Keratinocyte (primary cell): ENCODE data around the gene ANKRD6. TPM values are rescaled to one million over a fixed set of nuclear protein-coding genes. Genes with fewer than 3 reads are reported as not detected.
"Not testable (repeated sequence)": the region's sequence is repeated elsewhere in the genome, so short reads cannot be mapped to it uniquely, and the experiment has no call there.

Experiments used
- DNase-seq: peaks from one replicate; pipeline ENCODE4 v3.0.0-alpha.2; 2011; ENCODE audit warnings: low read depth, missing footprints, low spot score
- FAIRE-seq: peaks from 2 replicates; lab custom pipeline; 2011; peaks lifted over from hg19 to GRCh38; lab: Jason Lieb, UNC
- H2AFZ ChIP-seq: 2 replicates; pipeline ENCODE4 v1.6.0; 2012; ENCODE audit warnings: low read length, control low read depth, inconsistent platforms; ENCODE audit not compliant: control insufficient read depth
- H3K27ac ChIP-seq: 2 replicates; pipeline ENCODE4 v1.5.1; 2011; ENCODE audit warnings: low read length; ENCODE audit not compliant: control insufficient read depth, insufficient read depth
- H3K27me3 ChIP-seq: 3 replicates; pipeline ENCODE4 v1.6.0; 2011; ENCODE audit warnings: low read length; ENCODE audit not compliant: control insufficient read depth, insufficient read depth; ENCODE audit errors: extremely low read depth
- H3K36me3 ChIP-seq, 2 experiments: 2 replicates in 1 of 2; 3 replicates in 1 of 2; pipeline ENCODE4 v1.5.1; 2011; ENCODE audit warnings: low read length in 2 of 2, mild to moderate bottlenecking in 1 of 2; ENCODE audit not compliant: control insufficient read depth in 2 of 2, insufficient read depth in 2 of 2; ENCODE audit errors: extremely low read depth in 1 of 2
- H3K4me1 ChIP-seq: 3 replicates; pipeline ENCODE4 v1.5.1; 2011; ENCODE audit warnings: low read length; ENCODE audit not compliant: control insufficient read depth, insufficient read depth; ENCODE audit errors: extremely low read depth
- H3K4me2 ChIP-seq: 3 replicates; pipeline ENCODE4 v1.6.0; 2011; ENCODE audit warnings: low read depth, low read length; ENCODE audit not compliant: control insufficient read depth, insufficient read depth; ENCODE audit errors: extremely low read depth
- H3K4me3 ChIP-seq, 3 experiments: fragments of 200-600 bp in 1 of 3; sonication (generic) in 1 of 3; 2 replicates in 2 of 3; 3 replicates in 1 of 3; pipeline ENCODE4 v1.5.1; 2011 to 2016; ENCODE audit warnings: low read length in 3 of 3, mild to moderate bottlenecking in 3 of 3, control low read depth in 2 of 3, inconsistent platforms in 1 of 3, low read depth in 1 of 3, mixed read lengths in 1 of 3, mixed run types in 1 of 3, moderate library complexity in 1 of 3; ENCODE audit not compliant: control insufficient read depth in 2 of 3, insufficient read depth in 2 of 3; ENCODE audit errors: extremely low read depth in 1 of 3
- H3K79me2 ChIP-seq: 2 replicates; pipeline ENCODE4 v1.6.0; 2012; ENCODE audit warnings: low read length; ENCODE audit not compliant: control insufficient read depth, insufficient read depth
- H3K9ac ChIP-seq: 3 replicates; pipeline ENCODE4 v1.6.0; 2011; ENCODE audit warnings: low read length; ENCODE audit not compliant: control insufficient read depth, insufficient read depth; ENCODE audit errors: extremely low read depth
- H3K9me1 ChIP-seq: 3 replicates; pipeline ENCODE4 v1.6.0; 2011; ENCODE audit warnings: low read length; ENCODE audit not compliant: control insufficient read depth, insufficient read depth; ENCODE audit errors: extremely low read depth
- H3K9me3 ChIP-seq: 2 replicates; pipeline ENCODE4 v1.5.1; 2012; ENCODE audit warnings: low read depth, low read length; ENCODE audit not compliant: control insufficient read depth
- H4K20me1 ChIP-seq: 3 replicates; pipeline ENCODE4 v1.6.0; 2011; ENCODE audit warnings: low read length; ENCODE audit not compliant: control insufficient read depth, insufficient read depth; ENCODE audit errors: extremely low read depth
- EZH2 ChIP-seq: IDR thresholded peaks from one replicate; pipeline ENCODE4 v1.6.1; 2012; ENCODE audit warnings: inconsistent platforms, mild to moderate bottlenecking, low read length, moderate library complexity
- dilution Hi-C: fragments of 300-500 bp; cut with MboI; formaldehyde crosslinking; loops from one replicate; pipeline ENCODE4 v1.7.0; 2020; ENCODE audit warnings: low sequenced_read_pairs; ENCODE audit not compliant: extremely low pct_ligation_motif_present
- polyA plus RNA-seq, 5 experiments: library from polyadenylated mRNA; depleted of rRNA in 3 of 5; stranded (reverse) in 3 of 5; stranded (forward) in 1 of 5; unstranded in 1 of 5; fragments of >200 nt; gene quantifications; 1 replicate in 1 of 5; 2 replicates in 3 of 5; 3 replicates in 1 of 5; pipeline versions ENCODE4 v1.2.1 to v1.2.3, GENCODE V29; 2011 to 2012; ENCODE audit warnings: missing spikeins in 2 of 5, low read depth in 1 of 5, low replicate concordance in 1 of 5
- TF ChIP-seq, protein P1 (sequence below), 3 experiments: IDR thresholded peaks in 1 of 3; conservative IDR thresholded peaks in 1 of 3; optimal IDR thresholded peaks in 1 of 3; 2 replicates in 2 of 3; 3 replicates in 1 of 3; pipeline versions ENCODE3 to v1.5.1; 2011; ENCODE audit warnings: low read length in 3 of 3, mild to moderate bottlenecking in 3 of 3, moderate library complexity in 2 of 3, control low read depth in 1 of 3, inconsistent platforms in 1 of 3; ENCODE audit not compliant: insufficient read depth in 2 of 3; ENCODE audit errors: extremely low read depth in 1 of 3

ANKRD6 gene
- polyA plus RNA-seq, 1 donor (not counting 4 experiments of a cell fraction or from before 2014, with no cell fraction given), result 5.7 TPM

DNA sequence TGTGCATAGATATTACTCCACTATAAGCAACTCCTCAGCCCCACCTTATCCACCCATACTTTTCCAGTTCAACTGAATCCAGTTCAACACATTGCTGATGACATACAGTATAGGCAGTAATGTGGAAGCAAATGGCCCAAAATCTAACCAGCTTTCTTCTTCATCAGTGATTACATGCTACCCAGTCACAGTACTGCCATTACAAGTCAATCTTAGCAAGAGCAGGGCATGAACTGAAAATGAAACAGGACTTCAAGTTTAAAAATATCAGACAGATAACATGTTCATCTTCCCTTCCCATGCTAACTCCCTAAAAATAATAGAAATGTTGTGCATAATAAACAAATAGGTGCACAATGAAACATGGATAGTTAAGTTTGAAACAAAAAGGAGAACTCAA is 40.1 kb upstream of the ANKRD6 start:
- no peak overlapping the region for H3K9ac ChIP-seq
- TF ChIP-seq EZH2, result no peak
- TF ChIP-seq, protein P1, sequence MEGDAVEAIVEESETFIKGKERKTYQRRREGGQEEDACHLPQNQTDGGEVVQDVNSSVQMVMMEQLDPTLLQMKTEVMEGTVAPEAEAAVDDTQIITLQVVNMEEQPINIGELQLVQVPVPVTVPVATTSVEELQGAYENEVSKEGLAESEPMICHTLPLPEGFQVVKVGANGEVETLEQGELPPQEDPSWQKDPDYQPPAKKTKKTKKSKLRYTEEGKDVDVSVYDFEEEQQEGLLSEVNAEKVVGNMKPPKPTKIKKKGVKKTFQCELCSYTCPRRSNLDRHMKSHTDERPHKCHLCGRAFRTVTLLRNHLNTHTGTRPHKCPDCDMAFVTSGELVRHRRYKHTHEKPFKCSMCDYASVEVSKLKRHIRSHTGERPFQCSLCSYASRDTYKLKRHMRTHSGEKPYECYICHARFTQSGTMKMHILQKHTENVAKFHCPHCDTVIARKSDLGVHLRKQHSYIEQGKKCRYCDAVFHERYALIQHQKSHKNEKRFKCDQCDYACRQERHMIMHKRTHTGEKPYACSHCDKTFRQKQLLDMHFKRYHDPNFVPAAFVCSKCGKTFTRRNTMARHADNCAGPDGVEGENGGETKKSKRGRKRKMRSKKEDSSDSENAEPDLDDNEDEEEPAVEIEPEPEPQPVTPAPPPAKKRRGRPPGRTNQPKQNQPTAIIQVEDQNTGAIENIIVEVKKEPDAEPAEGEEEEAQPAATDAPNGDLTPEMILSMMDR (optimal IDR thresholded peaks at IDR 0.05 in 1 of 3, IDR thresholded peaks at IDR 0.05 in 1 of 3, conservative IDR thresholded peaks at IDR 0.05 in 1 of 3; ENCODE audit: extremely low read depth in 1 of 3, insufficient read depth in 2 of 3, low read length in 3 of 3), result no peak
- peaks cover 9% of the 10 kb centered on the region for H3K27me3 ChIP-seq
- no peak overlapping the region for H3K4me3 ChIP-seq
- no peaks in the 10 kb centered on the region for H3K9me3 ChIP-seq
- H4K20me1 ChIP-seq, result no peaks in the 10 kb centered on the region
- H3K9me1 ChIP-seq, result no peaks in the 10 kb centered on the region
- DNase-seq (no peak), FAIRE-seq (no peak)
- H3K27ac ChIP-seq, result no peak overlapping the region
- no peaks in the 10 kb centered on the region for H3K36me3 ChIP-seq
- dilution Hi-C loops, result no loop called here
- H3K79me2 ChIP-seq, result no peaks in the 10 kb centered on the region
- H3K4me2 ChIP-seq, result no peak overlapping the region
- H3K4me1 ChIP-seq, result no peaks in the 10 kb centered on the region
- no peak overlapping the region for H2AFZ ChIP-seq

DNA sequence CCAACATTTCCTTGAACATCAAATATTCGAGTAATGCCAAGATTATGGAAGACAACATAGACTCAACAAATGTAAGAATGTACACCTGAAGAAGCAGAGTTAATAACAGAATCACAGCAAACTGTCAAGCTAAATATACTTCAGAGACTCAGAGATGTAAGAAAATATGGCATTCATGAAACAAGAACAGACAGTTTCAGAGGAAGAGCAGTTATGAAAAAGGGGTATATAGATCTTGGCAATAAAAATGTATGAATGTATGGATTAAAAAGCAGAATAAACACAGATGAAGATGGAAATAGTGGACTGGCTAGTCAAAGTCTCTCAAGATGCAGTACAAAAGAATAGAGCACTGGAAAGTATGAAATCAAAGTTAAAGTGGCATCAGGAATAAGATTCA is 39.3 kb upstream of the ANKRD6 start:
- DNase-seq, result no peak
- dilution Hi-C loops, result no loop called here
- FAIRE-seq, result no peak
- H3K9ac ChIP-seq, result no peak overlapping the region
- peaks cover 9% of the 10 kb centered on the region for H3K27me3 ChIP-seq
- H3K36me3 ChIP-seq, result no peaks in the 10 kb centered on the region
- H3K4me2 ChIP-seq, result no peak overlapping the region
- no peaks in the 10 kb centered on the region for H3K79me2 ChIP-seq
- H3K4me1 ChIP-seq, result no peaks in the 10 kb centered on the region
- H3K9me1 ChIP-seq, result no peaks in the 10 kb centered on the region
- no peak overlapping the region for H2AFZ ChIP-seq
- H4K20me1 ChIP-seq, result no peaks in the 10 kb centered on the region
- H3K9me3 ChIP-seq, result no peaks in the 10 kb centered on the region
- no peak overlapping the region for H3K4me3 ChIP-seq
- TF ChIP-seq EZH2, result no peak
- TF ChIP-seq, protein P1 (optimal IDR thresholded peaks at IDR 0.05 in 1 of 3, IDR thresholded peaks at IDR 0.05 in 1 of 3, conservative IDR thresholded peaks at IDR 0.05 in 1 of 3; ENCODE audit: extremely low read depth in 1 of 3, insufficient read depth in 2 of 3, low read length in 3 of 3), result no peak
- no peak overlapping the region for H3K27ac ChIP-seq

DNA sequence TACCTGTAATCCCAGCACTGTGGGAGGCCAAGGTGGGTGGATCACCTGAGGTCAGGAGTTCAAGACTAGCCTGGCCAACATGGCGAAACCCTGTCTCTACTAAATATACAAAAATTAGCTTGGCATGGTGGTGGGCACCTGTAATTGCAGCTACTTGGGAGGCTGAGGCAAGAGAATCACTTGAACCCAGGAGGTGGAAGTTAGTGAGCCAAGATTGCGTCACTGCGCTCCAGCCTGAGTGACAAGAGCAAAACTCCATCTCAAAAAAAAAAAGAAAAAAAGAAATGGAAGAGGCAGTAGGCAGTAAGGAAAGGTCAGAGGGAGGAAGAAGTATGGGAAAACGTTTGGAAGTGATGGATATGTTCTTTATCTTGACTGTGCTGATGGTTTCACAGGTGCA is 35.1 kb upstream of the ANKRD6 start:
- H2AFZ ChIP-seq, H3K9ac ChIP-seq, H3K27ac ChIP-seq, H3K4me2 ChIP-seq, H4K20me1 ChIP-seq, H3K9me1 ChIP-seq, H3K36me3 ChIP-seq, H3K9me3 ChIP-seq, DNase-seq, H3K4me3 ChIP-seq, dilution Hi-C loops, H3K79me2 ChIP-seq, FAIRE-seq, H3K4me1 ChIP-seq: not testable (repeated sequence)
- peaks cover 13% of the 10 kb centered on the region for H3K27me3 ChIP-seq
